GM12878 (cell line): ENCODE results near the gene TBCA. TPM values are rescaled to one million over a fixed set of nuclear protein-coding genes. Genes with fewer than 3 reads are reported as not detected.

Experiments
- ATAC-seq: fragments of 200-7000 bp; cut with Tn5 transposase; 3 replicates; pipeline ENCODE4 v1.9.1; 2020; ENCODE audit warnings: mild to moderate bottlenecking, moderate library complexity
- BruUV-seq: library from RNA; stranded (reverse); fragments of 400-500 nt; replicated peaks from 2 replicates; lab custom pipeline; 2021; lab: Mats Ljungman, UMichigan
- CTCF ChIA-PET: fragments of 300-600 bp; sonication (Branson Sonifier 250); formaldehyde crosslinking; extraction: SDS; loops from one replicate; lab custom pipeline; 2021; ENCODE audit warnings: inconsistent platforms; lab: Yijun Ruan, JAX
- POLR2A ChIA-PET: fragments of 350-600 bp; formaldehyde crosslinking; extraction: SDS; loops from one replicate; lab custom pipeline; 2021; ENCODE audit warnings: inconsistent platforms; lab: Charles Lee
- RAD21 ChIA-PET: fragments of 300-600 bp; sonication (Branson Sonifier 250); formaldehyde crosslinking; loops from one replicate; lab custom pipeline; 2023; ENCODE audit warnings: antibody characterized with exemption; ENCODE audit not compliant: unreplicated experiment; lab: Charles Lee
- SMC1A ChIA-PET: fragments of 300-600 bp; sonication (Branson Sonifier 250); formaldehyde crosslinking; loops from one replicate; lab custom pipeline; 2023; ENCODE audit not compliant: unreplicated experiment, uncharacterized antibody; lab: Charles Lee
- DNase-seq: peaks from one replicate; pipeline ENCODE4 v3.0.0-alpha.2; 2011; ENCODE audit warnings: low read depth, low spot score
- FAIRE-seq: peaks from 3 replicates; lab custom pipeline; 2011; peaks lifted over from hg19 to GRCh38; lab: Jason Lieb, UNC
- H2AFZ ChIP-seq: 2 replicates; pipeline ENCODE4 v1.6.0; 2011; ENCODE audit warnings: low read depth, low read length, control low read depth; ENCODE audit not compliant: control insufficient read depth
- H3K27ac ChIP-seq: 2 replicates; pipeline ENCODE4 v1.5.1; 2011; ENCODE audit warnings: control low read depth; ENCODE audit not compliant: control insufficient read depth, insufficient read depth
- H3K27me3 ChIP-seq, 2 experiments: replicated peaks in 1 of 2; 2 replicates each; pipeline versions ENCODE4 v1.6.0 to v1.6.1; 2011; ENCODE audit warnings: low read length in 1 of 2; ENCODE audit not compliant: control insufficient read depth in 2 of 2, insufficient read depth in 2 of 2
- H3K36me3 ChIP-seq, 2 experiments: 2 replicates each; pipeline ENCODE4 v1.5.1; 2011; ENCODE audit warnings: low read length in 1 of 2; ENCODE audit not compliant: control insufficient read depth in 2 of 2, insufficient read depth in 2 of 2
- H3K4me1 ChIP-seq: 2 replicates; pipeline ENCODE4 v1.6.1; 2011; ENCODE audit warnings: mild to moderate bottlenecking, low read length, moderate library complexity, mixed read lengths; ENCODE audit not compliant: control insufficient read depth, insufficient read depth
- H3K4me2 ChIP-seq: 2 replicates; pipeline ENCODE4 v1.6.0; 2011; ENCODE audit warnings: control low read depth; ENCODE audit not compliant: control insufficient read depth, insufficient read depth
- H3K4me3 ChIP-seq: fragments of 200-600 bp; sonication (generic); 2 replicates; pipeline ENCODE4 v1.5.1; 2016
- H3K79me2 ChIP-seq: 2 replicates; pipeline ENCODE4 v1.6.0; 2011; ENCODE audit warnings: low read length; ENCODE audit not compliant: control insufficient read depth, insufficient read depth
- H3K9ac ChIP-seq: 2 replicates; pipeline ENCODE4 v1.8.0; 2011; ENCODE audit warnings: low read length, control low read depth, mixed read lengths; ENCODE audit not compliant: control insufficient read depth, insufficient read depth
- H3K9me3 ChIP-seq: replicated peaks from 3 replicates; pipeline ENCODE4 v1.5.1; 2011; ENCODE audit warnings: mild to moderate bottlenecking, low read length; ENCODE audit not compliant: control insufficient read depth, insufficient read depth
- H4K20me1 ChIP-seq: 2 replicates; pipeline ENCODE4 v1.6.0; 2011; ENCODE audit not compliant: control insufficient read depth, insufficient read depth
- ATF7 ChIP-seq: fragments of 450-650 bp; IDR thresholded peaks from 2 replicates; pipeline ENCODE4 v1.6.1; 2016; ENCODE audit warnings: low read depth, mild to moderate bottlenecking
- EED ChIP-seq: sonication (generic); IDR thresholded peaks from 2 replicates; pipeline ENCODE4 v1.6.1; 2016; ENCODE audit warnings: antibody characterized with exemption, low read depth
- RB1 ChIP-seq: fragments of 450-650 bp; formaldehyde crosslinking; IDR thresholded peaks from 2 replicates; pipeline ENCODE4 v1.6.1; 2017; ENCODE audit warnings: mild to moderate bottlenecking, borderline replicate concordance
- SMAD1 ChIP-seq: fragments of 450-650 bp; IDR thresholded peaks from 2 replicates; pipeline ENCODE4 v1.6.1; 2018; ENCODE audit warnings: mild to moderate bottlenecking, low read depth; ENCODE audit not compliant: partially characterized antibody
- WGBS: methylation state at CpG from one replicate; pipeline ENCODE4 v1.1.6; 2016; ENCODE audit warnings: low lambda C conversion rate; ENCODE audit not compliant: insufficient replicate concordance, insufficient coverage; ENCODE audit errors: missing lambda C conversion rate; 5-methylcytosine and 5-hydroxymethylcytosine counted together
- in situ Hi-C: fragments of 300-500 bp; cut with MboI; formaldehyde crosslinking; loops from 9 replicates; pipeline ENCODE4 v1.14.3; 2018; ENCODE audit warnings: mixed read lengths
- intact Hi-C: fragments of 100-400 bp; cut with micrococcal nuclease; formaldehyde crosslinking; loops from one replicate; pipeline ENCODE4 v1.14.2; 2022; ENCODE audit not compliant: unreplicated experiment
- polyA plus RNA-seq, 11 experiments: library from polyadenylated mRNA; depleted of rRNA in 4 of 11; unstranded in 6 of 11; stranded (reverse) in 5 of 11; fragments of >200 nt; fragmentation: Nextera tagmentation in 4 of 11; fragmentation: Illumina TruSeq in 1 of 11; extraction: Ambion mirVana in 4 of 11; extraction: Trizol in 1 of 11; gene quantifications; 1 replicate in 1 of 11; 2 replicates in 10 of 11; pipeline versions ENCODE4 v1.2.1 to v1.2.3, GENCODE V29; 2011 to 2016; ENCODE audit warnings: inconsistent platforms in 2 of 11, missing spikeins in 2 of 11, low read depth in 1 of 11
- total RNA-seq, 4 experiments: library from RNA; depleted of rRNA in 3 of 4; stranded (reverse); fragments of >200 nt in 3 of 4; fragmentation: Illumina TruSeq in 1 of 4; extraction: Trizol in 1 of 4; gene quantifications; 2 replicates each; pipeline versions ENCODE4 v1.2.1 to v1.2.3, GENCODE V29; 2013 to 2021
- TF ChIP-seq, protein P1 (sequence below): IDR thresholded peaks from 2 replicates; pipeline ENCODE4 v1.6.1; 2012; ENCODE audit warnings: low read length, inconsistent platforms
- TF ChIP-seq, protein P2 (sequence below): fragments of 150-350 bp; IDR thresholded peaks from 2 replicates; pipeline ENCODE4 v1.6.1; 2016; ENCODE audit warnings: low read depth, low read length

TBCA gene
- total and polyA plus RNA-seq, 10 of the 15 experiments (the other 5 are each of a cell fraction or from before 2014, with no cell fraction given): 86.3 to 647 (median 294) TPM

DNA sequence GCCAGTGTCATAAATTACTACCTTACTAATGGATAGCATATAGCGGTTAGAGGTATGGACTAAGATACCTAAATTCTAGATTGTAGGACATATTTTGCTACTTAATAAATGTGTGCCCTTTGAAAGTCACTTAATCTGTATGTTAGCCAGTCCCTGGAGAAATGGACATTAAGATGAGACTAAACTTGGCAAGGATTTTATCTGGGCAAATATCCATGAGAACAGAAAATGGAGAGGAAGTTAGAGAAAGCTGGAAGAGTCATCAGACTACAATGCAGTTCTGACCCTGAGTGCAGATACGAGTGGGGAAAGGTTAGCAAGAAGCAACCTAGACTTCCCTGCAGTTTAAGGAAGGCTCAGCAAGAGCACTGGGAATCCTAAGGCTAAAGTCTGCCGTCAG, 33.0 kb downstream of the TBCA start:
- Histone ChIP-seq H2AFZ (no peak overlapping the region), H3K9ac (no peak overlapping the region), H3K9me3 (no peaks in the 10 kb centered on the region), H3K27ac (no peak overlapping the region), H4K20me1 (no peaks in the 10 kb centered on the region), H3K4me2 (no peak overlapping the region), H3K4me1 (no peaks in the 10 kb centered on the region), H3K4me3 (no peak overlapping the region), H3K36me3 (no peaks in the 10 kb centered on the region; a peak in 3 of 4 replicates), H3K27me3 (no peaks in the 10 kb centered on the region), H3K79me2 (peaks cover 26% of the 10 kb centered on the region)
- no TSS peak for BruUV-seq
- in situ Hi-C loops: no loop called here
- DNase-seq: no peak
- no peak for ATAC-seq
- ChIA-PET SMC1A (no interaction called here), CTCF (no interaction called here), RAD21 (no interaction called here), POLR2A (no interaction called here)
- TF ChIP-seq, protein P1, sequence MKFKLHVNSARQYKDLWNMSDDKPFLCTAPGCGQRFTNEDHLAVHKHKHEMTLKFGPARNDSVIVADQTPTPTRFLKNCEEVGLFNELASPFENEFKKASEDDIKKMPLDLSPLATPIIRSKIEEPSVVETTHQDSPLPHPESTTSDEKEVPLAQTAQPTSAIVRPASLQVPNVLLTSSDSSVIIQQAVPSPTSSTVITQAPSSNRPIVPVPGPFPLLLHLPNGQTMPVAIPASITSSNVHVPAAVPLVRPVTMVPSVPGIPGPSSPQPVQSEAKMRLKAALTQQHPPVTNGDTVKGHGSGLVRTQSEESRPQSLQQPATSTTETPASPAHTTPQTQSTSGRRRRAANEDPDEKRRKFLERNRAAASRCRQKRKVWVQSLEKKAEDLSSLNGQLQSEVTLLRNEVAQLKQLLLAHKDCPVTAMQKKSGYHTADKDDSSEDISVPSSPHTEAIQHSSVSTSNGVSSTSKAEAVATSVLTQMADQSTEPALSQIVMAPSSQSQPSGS: no peak
- TF ChIP-seq, protein P2, sequence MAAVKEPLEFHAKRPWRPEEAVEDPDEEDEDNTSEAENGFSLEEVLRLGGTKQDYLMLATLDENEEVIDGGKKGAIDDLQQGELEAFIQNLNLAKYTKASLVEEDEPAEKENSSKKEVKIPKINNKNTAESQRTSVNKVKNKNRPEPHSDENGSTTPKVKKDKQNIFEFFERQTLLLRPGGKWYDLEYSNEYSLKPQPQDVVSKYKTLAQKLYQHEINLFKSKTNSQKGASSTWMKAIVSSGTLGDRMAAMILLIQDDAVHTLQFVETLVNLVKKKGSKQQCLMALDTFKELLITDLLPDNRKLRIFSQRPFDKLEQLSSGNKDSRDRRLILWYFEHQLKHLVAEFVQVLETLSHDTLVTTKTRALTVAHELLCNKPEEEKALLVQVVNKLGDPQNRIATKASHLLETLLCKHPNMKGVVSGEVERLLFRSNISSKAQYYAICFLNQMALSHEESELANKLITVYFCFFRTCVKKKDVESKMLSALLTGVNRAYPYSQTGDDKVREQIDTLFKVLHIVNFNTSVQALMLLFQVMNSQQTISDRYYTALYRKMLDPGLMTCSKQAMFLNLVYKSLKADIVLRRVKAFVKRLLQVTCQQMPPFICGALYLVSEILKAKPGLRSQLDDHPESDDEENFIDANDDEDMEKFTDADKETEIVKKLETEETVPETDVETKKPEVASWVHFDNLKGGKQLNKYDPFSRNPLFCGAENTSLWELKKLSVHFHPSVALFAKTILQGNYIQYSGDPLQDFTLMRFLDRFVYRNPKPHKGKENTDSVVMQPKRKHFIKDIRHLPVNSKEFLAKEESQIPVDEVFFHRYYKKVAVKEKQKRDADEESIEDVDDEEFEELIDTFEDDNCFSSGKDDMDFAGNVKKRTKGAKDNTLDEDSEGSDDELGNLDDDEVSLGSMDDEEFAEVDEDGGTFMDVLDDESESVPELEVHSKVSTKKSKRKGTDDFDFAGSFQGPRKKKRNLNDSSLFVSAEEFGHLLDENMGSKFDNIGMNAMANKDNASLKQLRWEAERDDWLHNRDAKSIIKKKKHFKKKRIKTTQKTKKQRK: no peak
- TF ChIP-seq ATF7 (no peak), EED (no peak), SMAD1 (no peak), RB1 (no peak)
- FAIRE-seq: no peak
- intact Hi-C loops: no loop called here
- 80% methylated on average over 3 of the region's 3 CpGs for WGBS
